COLO668 (cell line): ENCODE measurements around the gene ATP8A2.

ENCODE experiments used
- DNase-seq: peaks from one replicate; lab custom pipeline; 2025; ENCODE audit not compliant: unreplicated experiment; lab: John Stamatoyannopoulos, UW

The ATP8A2 gene

GRCh38 chr13:25844559-25845434 lies 473.0 kb downstream of the ATP8A2 start:
- DNase-seq, result no peak

- DNase-seq, result no peak
These were observed 474.6 kb downstream of the ATP8A2 start for GRCh38 chr13:25846222-25846984.

- no peak for DNase-seq
These were observed 475.4 kb downstream of the ATP8A2 start for GRCh38 chr13:25847145-25847544.

GRCh38 chr13:25847635-25848626 lies 476.2 kb downstream of the ATP8A2 start:
- DNase-seq, result no peak

- DNase-seq, result no peak
These were observed 477.3 kb downstream of the ATP8A2 start for GRCh38 chr13:25848812-25849745.

GRCh38 chr13:25857830-25858229 lies 486.1 kb downstream of the ATP8A2 start:
- no peak for DNase-seq

GRCh38 chr13:25859528-25859927 lies 487.8 kb downstream of the ATP8A2 start:
- no peak for DNase-seq

- DNase-seq, result no peak
These were observed 488.5 kb downstream of the ATP8A2 start for GRCh38 chr13:25860265-25860664.

- no peak for DNase-seq
These were observed 489.1 kb downstream of the ATP8A2 start for GRCh38 chr13:25860862-25861261.

GRCh38 chr13:25862156-25862555 lies 490.4 kb downstream of the ATP8A2 start:
- DNase-seq, result no peak

GRCh38 chr13:25864116-25864515 lies 492.3 kb downstream of the ATP8A2 start:
- DNase-seq, result no peak

GRCh38 chr13:25864936-25865335 lies 493.2 kb downstream of the ATP8A2 start:
- DNase-seq, result no peak

- no peak for DNase-seq
These were observed 493.6 kb downstream of the ATP8A2 start for GRCh38 chr13:25865391-25865790.

- DNase-seq, result peak; percentile 55
These were observed 495.3 kb downstream of the ATP8A2 start for GRCh38 chr13:25867038-25867437.

GRCh38 chr13:25868490-25868889 lies 496.7 kb downstream of the ATP8A2 start:
- DNase-seq, result no peak

GRCh38 chr13:25869941-25870340 lies 498.2 kb downstream of the ATP8A2 start:
- DNase-seq, result no peak

GRCh38 chr13:25871389-25872125 lies 499.8 kb downstream of the ATP8A2 start:
- no peak for DNase-seq

- DNase-seq, result no peak
These were observed 500.9 kb downstream of the ATP8A2 start for GRCh38 chr13:25872481-25873241.

GRCh38 chr13:25873242-25873612 lies 501.5 kb downstream of the ATP8A2 start:
- DNase-seq, result no peak
